ENCODE data around the gene WSB1. TPM values are rescaled to one million over a fixed set of nuclear protein-coding genes. Genes with fewer than 3 reads are reported as not detected.

Gene WSB1
- total RNA-seq, 1 donor from 2014 or later, result 107 TPM

GRCh38 chr17:27310565-27311110 lies 16.7 kb downstream of the WSB1 start:
- Histone ChIP-seq H3K27me3 (ENCODE audit: control insufficient read depth in 3 of 3, insufficient read depth in 3 of 3, low read length in 3 of 3) (no peaks in the 10 kb centered on the region), H3K27ac (ENCODE audit: low read depth, low read length) (no peak overlapping the region), H3K9me3 (ENCODE audit: control insufficient read depth in 3 of 3, low read length in 3 of 3) (no peaks in the 10 kb centered on the region), H3K9ac (ENCODE audit: low read depth in 1 of 3, low read length in 3 of 3) (no peak overlapping the region), H3K4me3 (ENCODE audit: low read length in 3 of 3) (no peak overlapping the region), H3K36me3 (ENCODE audit: control insufficient read depth in 3 of 3, insufficient read depth in 3 of 3, low read length in 3 of 3) (peaks cover 42 to 81% (median 63%) of the 10 kb centered on the region in 3 donors), H3K4me1 (ENCODE audit: control insufficient read depth in 3 of 3, insufficient read depth in 3 of 3, low read length in 3 of 3) (peaks cover 9 to 10% (median 10%) of the 10 kb centered on the region in 3 donors)

- H3K27ac ChIP-seq (ENCODE audit: low read depth, low read length), result no peak overlapping the region
- peaks cover 37 to 73% (median 57%) of the 10 kb centered on the region in 3 donors for H3K36me3 ChIP-seq (ENCODE audit: control insufficient read depth in 3 of 3, insufficient read depth in 3 of 3, low read length in 3 of 3)
- peaks cover 13 to 17% (median 13%) of the 10 kb centered on the region in 3 donors for H3K4me1 ChIP-seq (ENCODE audit: control insufficient read depth in 3 of 3, insufficient read depth in 3 of 3, low read length in 3 of 3)
- H3K9ac ChIP-seq (ENCODE audit: low read depth in 1 of 3, low read length in 3 of 3), result no peak overlapping the region
- no peaks in the 10 kb centered on the region for H3K27me3 ChIP-seq (ENCODE audit: control insufficient read depth in 3 of 3, insufficient read depth in 3 of 3, low read length in 3 of 3)
- H3K4me3 ChIP-seq (ENCODE audit: low read length in 3 of 3), result no peak overlapping the region
- H3K9me3 ChIP-seq (ENCODE audit: control insufficient read depth in 3 of 3, low read length in 3 of 3), result no peaks in the 10 kb centered on the region
Observed at GRCh38 chr17:27313301-27313700, 19.4 kb downstream of the WSB1 start.

GRCh38 chr17:27315322-27315721 lies 21.4 kb downstream of the WSB1 start:
- Histone ChIP-seq H3K27ac (ENCODE audit: low read depth, low read length) (peak overlapping the region; percentile 54), H3K9ac (ENCODE audit: low read depth in 1 of 3, low read length in 3 of 3) (no peak overlapping the region), H3K9me3 (ENCODE audit: control insufficient read depth in 3 of 3, low read length in 3 of 3) (no peaks in the 10 kb centered on the region), H3K4me1 (ENCODE audit: control insufficient read depth in 3 of 3, insufficient read depth in 3 of 3, low read length in 3 of 3) (peaks cover 27 to 33% (median 28%) of the 10 kb centered on the region in 3 donors), H3K36me3 (ENCODE audit: control insufficient read depth in 3 of 3, insufficient read depth in 3 of 3, low read length in 3 of 3) (peaks cover 29 to 52% (median 44%) of the 10 kb centered on the region in 3 donors), H3K4me3 (ENCODE audit: low read length in 3 of 3) (no peak overlapping the region), H3K27me3 (ENCODE audit: control insufficient read depth in 3 of 3, insufficient read depth in 3 of 3, low read length in 3 of 3) (no peaks in the 10 kb centered on the region)

- H3K4me1 ChIP-seq (ENCODE audit: control insufficient read depth in 3 of 3, insufficient read depth in 3 of 3, low read length in 3 of 3), result peaks cover 30 to 37% (median 31%) of the 10 kb centered on the region in 3 donors
- no peaks in the 10 kb centered on the region for H3K9me3 ChIP-seq (ENCODE audit: control insufficient read depth in 3 of 3, low read length in 3 of 3)
- no peak overlapping the region for H3K4me3 ChIP-seq (ENCODE audit: low read length in 3 of 3)
- H3K9ac ChIP-seq (ENCODE audit: low read depth in 1 of 3, low read length in 3 of 3), result no peak overlapping the region
- H3K36me3 ChIP-seq (ENCODE audit: control insufficient read depth in 3 of 3, insufficient read depth in 3 of 3, low read length in 3 of 3), result peaks cover 23 to 46% (median 38%) of the 10 kb centered on the region in 3 donors
- H3K27me3 ChIP-seq (ENCODE audit: control insufficient read depth in 3 of 3, insufficient read depth in 3 of 3, low read length in 3 of 3), result no peaks in the 10 kb centered on the region
- H3K27ac ChIP-seq (ENCODE audit: low read depth, low read length), result peak overlapping the region; percentile 54
Observed at GRCh38 chr17:27315796-27316465, 22.0 kb downstream of the WSB1 start.

GRCh38 chr17:27318228-27318627 lies 24.3 kb downstream of the WSB1 start:
- Histone ChIP-seq H3K27me3 (ENCODE audit: control insufficient read depth in 3 of 3, insufficient read depth in 3 of 3, low read length in 3 of 3) (no peaks in the 10 kb centered on the region), H3K27ac (ENCODE audit: low read depth, low read length) (no peak overlapping the region), H3K9ac (ENCODE audit: low read depth in 1 of 3, low read length in 3 of 3) (no peak overlapping the region), H3K36me3 (ENCODE audit: control insufficient read depth in 3 of 3, insufficient read depth in 3 of 3, low read length in 3 of 3) (peaks cover 12 to 25% (median 22%) of the 10 kb centered on the region in 3 donors), H3K9me3 (ENCODE audit: control insufficient read depth in 3 of 3, low read length in 3 of 3) (no peaks in the 10 kb centered on the region), H3K4me1 (ENCODE audit: control insufficient read depth in 3 of 3, insufficient read depth in 3 of 3, low read length in 3 of 3) (peaks cover 33 to 38% (median 35%) of the 10 kb centered on the region in 3 donors), H3K4me3 (ENCODE audit: low read length in 3 of 3) (no peak overlapping the region)

GRCh38 chr17:27318633-27319032 lies 24.7 kb downstream of the WSB1 start:
- peak overlapping the region; percentile 51 for H3K27ac ChIP-seq (ENCODE audit: low read depth, low read length)

GRCh38 chr17:27319541-27320221 lies 25.8 kb downstream of the WSB1 start:
- Histone ChIP-seq H3K4me3 (ENCODE audit: low read length in 3 of 3) (peak overlapping the region in 1 of 3 donors; percentile 22), H3K36me3 (ENCODE audit: control insufficient read depth in 3 of 3, insufficient read depth in 3 of 3, low read length in 3 of 3) (peaks cover 8 to 16% (median 15%) of the 10 kb centered on the region in 3 donors), H3K27me3 (ENCODE audit: control insufficient read depth in 3 of 3, insufficient read depth in 3 of 3, low read length in 3 of 3) (no peaks in the 10 kb centered on the region), H3K27ac (ENCODE audit: low read depth, low read length) (peak overlapping the region; percentile 51), H3K9me3 (ENCODE audit: control insufficient read depth in 3 of 3, low read length in 3 of 3) (no peaks in the 10 kb centered on the region), H3K9ac (ENCODE audit: low read depth in 1 of 3, low read length in 3 of 3) (peak overlapping the region in 2 of 3 donors; percentile 12 to 33), H3K4me1 (ENCODE audit: control insufficient read depth in 3 of 3, insufficient read depth in 3 of 3, low read length in 3 of 3) (peaks cover 45 to 48% (median 47%) of the 10 kb centered on the region in 3 donors)

More at GRCh38 chr17:27318633-27319032, 24.7 kb downstream of the WSB1 start:
- Histone ChIP-seq H3K9me3 (ENCODE audit: control insufficient read depth in 3 of 3, low read length in 3 of 3) (no peaks in the 10 kb centered on the region), H3K9ac (ENCODE audit: low read depth in 1 of 3, low read length in 3 of 3) (no peak overlapping the region), H3K36me3 (ENCODE audit: control insufficient read depth in 3 of 3, insufficient read depth in 3 of 3, low read length in 3 of 3) (peaks cover 11 to 22% (median 18%) of the 10 kb centered on the region in 3 donors), H3K27me3 (ENCODE audit: control insufficient read depth in 3 of 3, insufficient read depth in 3 of 3, low read length in 3 of 3) (no peaks in the 10 kb centered on the region), H3K4me1 (ENCODE audit: control insufficient read depth in 3 of 3, insufficient read depth in 3 of 3, low read length in 3 of 3) (peaks cover 35 to 42% (median 37%) of the 10 kb centered on the region in 3 donors), H3K4me3 (ENCODE audit: low read length in 3 of 3) (no peak overlapping the region)

GRCh38 chr17:27320222-27320560 lies 26.3 kb downstream of the WSB1 start:
- Histone ChIP-seq H3K9me3 (ENCODE audit: control insufficient read depth in 3 of 3, low read length in 3 of 3) (no peaks in the 10 kb centered on the region), H3K4me1 (ENCODE audit: control insufficient read depth in 3 of 3, insufficient read depth in 3 of 3, low read length in 3 of 3) (peaks cover 46 to 47% (median 47%) of the 10 kb centered on the region in 3 donors), H3K36me3 (ENCODE audit: control insufficient read depth in 3 of 3, insufficient read depth in 3 of 3, low read length in 3 of 3) (peaks cover 5 to 10% (median 10%) of the 10 kb centered on the region in 3 donors), H3K27me3 (ENCODE audit: control insufficient read depth in 3 of 3, insufficient read depth in 3 of 3, low read length in 3 of 3) (no peaks in the 10 kb centered on the region), H3K27ac (ENCODE audit: low read depth, low read length) (peak overlapping the region; percentile 51), H3K9ac (ENCODE audit: low read depth in 1 of 3, low read length in 3 of 3) (peak overlapping the region in 1 of 3 donors; percentile 28), H3K4me3 (ENCODE audit: low read length in 3 of 3) (no peak overlapping the region)

GRCh38 chr17:27321372-27321771 lies 27.5 kb downstream of the WSB1 start:
- peaks cover 36 to 41% (median 37%) of the 10 kb centered on the region in 3 donors for H3K4me1 ChIP-seq (ENCODE audit: control insufficient read depth in 3 of 3, insufficient read depth in 3 of 3, low read length in 3 of 3)
- no peak overlapping the region for H3K4me3 ChIP-seq (ENCODE audit: low read length in 3 of 3)
- no peaks in the 10 kb centered on the region for H3K27me3 ChIP-seq (ENCODE audit: control insufficient read depth in 3 of 3, insufficient read depth in 3 of 3, low read length in 3 of 3)
- peaks cover 2 to 5% (median 3%) of the 10 kb centered on the region in 3 donors for H3K36me3 ChIP-seq (ENCODE audit: control insufficient read depth in 3 of 3, insufficient read depth in 3 of 3, low read length in 3 of 3)
- H3K9me3 ChIP-seq (ENCODE audit: control insufficient read depth in 3 of 3, low read length in 3 of 3), result no peaks in the 10 kb centered on the region
- H3K27ac ChIP-seq (ENCODE audit: low read depth, low read length), result no peak overlapping the region
- H3K9ac ChIP-seq (ENCODE audit: low read depth in 1 of 3, low read length in 3 of 3), result no peak overlapping the region

GRCh38 chr17:27322026-27322425 lies 28.1 kb downstream of the WSB1 start:
- Histone ChIP-seq H3K9ac (ENCODE audit: low read depth in 1 of 3, low read length in 3 of 3) (no peak overlapping the region), H3K27ac (ENCODE audit: low read depth, low read length) (no peak overlapping the region), H3K4me1 (ENCODE audit: control insufficient read depth in 3 of 3, insufficient read depth in 3 of 3, low read length in 3 of 3) (peaks cover 36 to 41% (median 37%) of the 10 kb centered on the region in 3 donors), H3K9me3 (ENCODE audit: control insufficient read depth in 3 of 3, low read length in 3 of 3) (no peaks in the 10 kb centered on the region), H3K36me3 (ENCODE audit: control insufficient read depth in 3 of 3, insufficient read depth in 3 of 3, low read length in 3 of 3) (peaks cover 0 to 4% (median 2%) of the 10 kb centered on the region in 3 donors), H3K27me3 (ENCODE audit: control insufficient read depth in 3 of 3, insufficient read depth in 3 of 3, low read length in 3 of 3) (no peaks in the 10 kb centered on the region), H3K4me3 (ENCODE audit: low read length in 3 of 3) (no peak overlapping the region)

All from skeletal muscle tissue (tissue), 4 donors.